HEK293 (cell line): ENCODE results near the gene OBSL1.

Experiments
- CTCF ChIA-PET: fragments of 350-600 bp; formaldehyde crosslinking; extraction: SDS; loops from one replicate; lab custom pipeline; 2021; ENCODE audit warnings: antibody characterized with exemption; lab: Yijun Ruan, JAX
- POLR2A ChIA-PET: fragments of 300-600 bp; formaldehyde crosslinking; extraction: SDS; loops from one replicate; lab custom pipeline; 2020; ENCODE audit warnings: antibody characterized with exemption, inconsistent platforms; lab: Yijun Ruan, JAX
- H3K27ac ChIP-seq: fragments of 200-500 bp; sonication (Bioruptor generic); 2 replicates; pipeline ENCODE4 v1.5.1; 2014; ENCODE audit warnings: low read depth, low read length, control low read depth, inconsistent platforms; ENCODE audit errors: extremely low read depth
- H3K36me3 ChIP-seq, 2 experiments: fragments of 200-500 bp in 1 of 2; sonication (Bioruptor generic) in 1 of 2; 1 replicate in 1 of 2; 2 replicates in 1 of 2; pipeline ENCODE4 v1.5.1; 2014 to 2017; ENCODE audit warnings: inconsistent platforms in 2 of 2, low read length in 2 of 2; ENCODE audit not compliant: control insufficient read depth in 2 of 2, insufficient read depth in 1 of 2
- H3K4me1 ChIP-seq: fragments of 200-500 bp; sonication (Bioruptor generic); 2 replicates; pipeline ENCODE4 v1.5.1; 2014; ENCODE audit warnings: mild to moderate bottlenecking, low read length, inconsistent platforms; ENCODE audit not compliant: control insufficient read depth, insufficient read depth
- H3K4me3 ChIP-seq: 2 replicates; pipeline ENCODE4 v1.5.1; 2011; ENCODE audit warnings: low read depth, mild to moderate bottlenecking, control low read depth, low read length, moderate library complexity
- H3K9me3 ChIP-seq: fragments of 200-500 bp; sonication (Bioruptor generic); 2 replicates; pipeline ENCODE4 v1.5.1; 2014; ENCODE audit warnings: low read depth, low read length, inconsistent platforms; ENCODE audit not compliant: control insufficient read depth, insufficient read depth
- EGR2 ChIP-seq: fragments of 450-650 bp; formaldehyde crosslinking; IDR thresholded peaks from 2 replicates; pipeline ENCODE4 v1.5.1; 2016; ENCODE audit warnings: low read depth, missing biosample characterization, missing genetic modification characterization
- GLIS1 ChIP-seq: fragments of 450-650 bp; formaldehyde crosslinking; IDR thresholded peaks from 2 replicates; pipeline ENCODE4 v1.5.1; 2016; ENCODE audit warnings: missing biosample characterization, missing genetic modification characterization
- GLIS2 ChIP-seq: fragments of 450-650 bp; formaldehyde crosslinking; IDR thresholded peaks from 2 replicates; pipeline ENCODE4 v1.5.1; 2016; ENCODE audit warnings: missing biosample characterization, missing genetic modification characterization
- IKZF3 ChIP-seq: fragments of 450-650 bp; IDR thresholded peaks from 2 replicates; pipeline ENCODE4 v1.5.0; 2018; ENCODE audit warnings: missing biosample characterization, mild to moderate bottlenecking, missing genetic modification characterization, moderate library complexity
- SP7 ChIP-seq: fragments of 450-650 bp; formaldehyde crosslinking; IDR thresholded peaks from 2 replicates; pipeline ENCODE4 v1.5.1; 2016; ENCODE audit warnings: missing biosample characterization, missing genetic modification characterization
- TCF7L2 ChIP-seq: IDR thresholded peaks from 2 replicates; pipeline ENCODE4 v1.6.1; 2011; ENCODE audit warnings: low read depth, mild to moderate bottlenecking, inconsistent platforms, low read length, moderate library complexity, borderline replicate concordance
- ZBTB17 ChIP-seq: fragments of 450-650 bp; formaldehyde crosslinking; IDR thresholded peaks from 2 replicates; pipeline ENCODE4 v1.5.1; 2016; ENCODE audit warnings: missing biosample characterization, missing genetic modification characterization
- ZBTB48 ChIP-seq: fragments of 450-650 bp; formaldehyde crosslinking; IDR thresholded peaks from 2 replicates; pipeline ENCODE4 v1.5.1; 2016; ENCODE audit warnings: missing biosample characterization, missing genetic modification characterization
- ZFHX2 ChIP-seq: fragments of 450-650 bp; formaldehyde crosslinking; conservative IDR thresholded peaks from 2 replicates; pipeline ENCODE4 v1.5.1; 2016; ENCODE audit warnings: missing biosample characterization, missing genetic modification characterization
- ZFP3 ChIP-seq: fragments of 450-650 bp; formaldehyde crosslinking; IDR thresholded peaks from 2 replicates; pipeline ENCODE4 v1.5.1; 2016; ENCODE audit warnings: low read depth, missing biosample characterization, missing genetic modification characterization
- ZNF2 ChIP-seq: fragments of 450-650 bp; formaldehyde crosslinking; IDR thresholded peaks from 2 replicates; pipeline ENCODE4 v1.5.1; 2016; ENCODE audit warnings: missing biosample characterization, missing genetic modification characterization
- ZNF311 ChIP-seq: fragments of 450-650 bp; formaldehyde crosslinking; IDR thresholded peaks from 2 replicates; pipeline ENCODE4 v1.5.1; 2017; ENCODE audit warnings: missing biosample characterization, missing genetic modification characterization, borderline replicate concordance
- ZNF560 ChIP-seq: fragments of 450-650 bp; formaldehyde crosslinking; IDR thresholded peaks from 2 replicates; pipeline ENCODE4 v1.5.1; 2017; ENCODE audit warnings: missing biosample characterization, missing genetic modification characterization, borderline replicate concordance
- TF ChIP-seq, protein P1 (sequence below): fragments of 450-650 bp; formaldehyde crosslinking; IDR thresholded peaks from 2 replicates; pipeline ENCODE4 v1.5.1; 2016; ENCODE audit warnings: missing biosample characterization, missing genetic modification characterization, borderline replicate concordance
- TF ChIP-seq, protein P2 (sequence below): fragments of 450-650 bp; formaldehyde crosslinking; IDR thresholded peaks from 2 replicates; pipeline ENCODE4 v1.5.1; 2017; ENCODE audit warnings: missing biosample characterization, missing genetic modification characterization
- TF ChIP-seq, protein P3 (sequence below): fragments of 450-650 bp; formaldehyde crosslinking; IDR thresholded peaks from 2 replicates; pipeline ENCODE4 v1.5.1; 2017; ENCODE audit warnings: missing biosample characterization, missing genetic modification characterization
- TF ChIP-seq, protein P4 (sequence below): fragments of 450-650 bp; formaldehyde crosslinking; conservative IDR thresholded peaks from 2 replicates; pipeline ENCODE4 v1.5.1; 2016; ENCODE audit warnings: low read depth, missing biosample characterization, missing genetic modification characterization
- TF ChIP-seq, protein P5 (sequence below): fragments of 450-650 bp; formaldehyde crosslinking; IDR thresholded peaks from 2 replicates; pipeline ENCODE4 v1.5.1; 2016; ENCODE audit warnings: missing biosample characterization, missing genetic modification characterization
- TF ChIP-seq, protein P6 (sequence below): fragments of 450-650 bp; formaldehyde crosslinking; IDR thresholded peaks from 2 replicates; pipeline ENCODE4 v1.5.1; 2016; ENCODE audit warnings: missing biosample characterization, missing genetic modification characterization

Gene OBSL1

DNA sequence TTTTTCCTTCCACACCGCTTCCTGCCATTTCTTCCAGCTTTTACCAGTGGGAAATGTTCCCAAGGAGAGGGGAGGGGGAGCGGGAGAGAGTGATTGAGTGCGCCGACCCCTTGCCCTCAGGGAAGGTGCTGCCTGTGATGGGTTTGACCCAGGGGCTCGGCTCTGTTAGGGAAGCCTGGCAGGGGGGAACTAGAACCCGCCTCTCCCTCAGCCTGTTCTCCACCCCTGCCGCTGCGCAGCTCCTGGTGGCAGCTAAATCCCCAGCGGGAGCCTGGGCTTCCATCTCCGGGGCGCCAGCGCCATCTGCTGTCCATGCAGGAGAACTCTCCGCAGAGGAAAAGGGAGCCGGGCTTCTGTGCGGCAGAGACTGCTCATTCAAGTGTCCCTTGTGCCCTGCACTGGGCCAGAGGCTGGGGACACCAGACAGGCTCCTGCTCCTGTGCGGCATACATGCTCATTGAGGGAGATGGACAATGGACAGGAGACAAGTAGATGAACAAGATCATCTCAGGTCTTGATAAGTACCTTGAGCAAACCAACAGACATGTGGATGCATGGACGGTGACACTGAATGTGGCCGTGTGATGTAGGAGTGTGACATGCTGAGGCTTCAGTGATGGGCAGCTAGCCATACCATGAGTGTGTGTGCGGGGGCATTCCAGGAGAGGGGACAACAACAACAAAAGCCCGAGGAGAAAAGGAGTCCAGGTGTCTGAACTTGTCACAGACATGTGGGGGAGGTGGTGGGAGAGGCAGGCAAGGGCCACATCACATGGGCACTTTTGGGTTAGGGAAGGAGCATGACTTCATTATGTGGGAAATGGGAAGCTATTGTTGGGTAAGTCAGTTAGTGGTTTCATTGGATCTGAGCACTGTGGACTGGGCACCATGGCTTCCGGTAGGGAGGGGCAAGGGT is 41.0 kb downstream of the OBSL1 start:
- no peaks in the 10 kb centered on the region for H3K4me1 ChIP-seq
- H3K36me3 ChIP-seq: no peaks in the 10 kb centered on the region
- ChIA-PET POLR2A (interaction anchor here (0.8 to 1.4 kb wide), 5 partner anchors 20 to 126 kb away, joined by 3 to 8 read pairs (median 4); partner anchors contain the start of gene GMPPA), CTCF (interaction anchor here (0.6 to 9.7 kb wide), 67 partner anchors 10 to 870 kb away, joined by 3 to 252 read pairs (median 4); partner anchors contain the start of genes ASIC4, CHPF, DNPEP and GMPPA)
- no peak overlapping the region for H3K4me3 ChIP-seq
- H3K27ac ChIP-seq: no peak overlapping the region
- H3K9me3 ChIP-seq: no peaks in the 10 kb centered on the region
- TF ChIP-seq, protein P1, sequence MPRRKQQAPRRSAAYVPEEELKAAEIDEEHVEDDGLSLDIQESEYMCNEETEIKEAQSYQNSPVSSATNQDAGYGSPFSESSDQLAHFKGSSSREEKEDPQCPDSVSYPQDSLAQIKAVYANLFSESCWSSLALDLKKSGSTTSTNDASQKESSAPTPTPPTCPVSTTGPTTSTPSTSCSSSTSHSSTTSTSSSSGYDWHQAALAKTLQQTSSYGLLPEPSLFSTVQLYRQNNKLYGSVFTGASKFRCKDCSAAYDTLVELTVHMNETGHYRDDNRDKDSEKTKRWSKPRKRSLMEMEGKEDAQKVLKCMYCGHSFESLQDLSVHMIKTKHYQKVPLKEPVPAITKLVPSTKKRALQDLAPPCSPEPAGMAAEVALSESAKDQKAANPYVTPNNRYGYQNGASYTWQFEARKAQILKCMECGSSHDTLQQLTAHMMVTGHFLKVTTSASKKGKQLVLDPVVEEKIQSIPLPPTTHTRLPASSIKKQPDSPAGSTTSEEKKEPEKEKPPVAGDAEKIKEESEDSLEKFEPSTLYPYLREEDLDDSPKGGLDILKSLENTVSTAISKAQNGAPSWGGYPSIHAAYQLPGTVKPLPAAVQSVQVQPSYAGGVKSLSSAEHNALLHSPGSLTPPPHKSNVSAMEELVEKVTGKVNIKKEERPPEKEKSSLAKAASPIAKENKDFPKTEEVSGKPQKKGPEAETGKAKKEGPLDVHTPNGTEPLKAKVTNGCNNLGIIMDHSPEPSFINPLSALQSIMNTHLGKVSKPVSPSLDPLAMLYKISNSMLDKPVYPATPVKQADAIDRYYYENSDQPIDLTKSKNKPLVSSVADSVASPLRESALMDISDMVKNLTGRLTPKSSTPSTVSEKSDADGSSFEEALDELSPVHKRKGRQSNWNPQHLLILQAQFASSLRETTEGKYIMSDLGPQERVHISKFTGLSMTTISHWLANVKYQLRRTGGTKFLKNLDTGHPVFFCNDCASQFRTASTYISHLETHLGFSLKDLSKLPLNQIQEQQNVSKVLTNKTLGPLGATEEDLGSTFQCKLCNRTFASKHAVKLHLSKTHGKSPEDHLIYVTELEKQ: no peak
- TF ChIP-seq GLIS1 (peak; percentile 92), ZFP3 (tag by site-specific recombination) (no peak), GLIS2 (peak; percentile 84), ZNF560 (tag by site-specific recombination) (no peak), ZBTB48 (tag by site-specific recombination) (peak; percentile 42; the same call in 1 of the 2 replicates), ZNF2 (tag by site-specific recombination) (0 out of 2 replicates have a peak, but pooled peaks have one; percentile 48), EGR2 (tag by site-specific recombination) (peak; percentile 56; the same call in 1 of the 2 replicates), ZFHX2 (peak; percentile 60), SP7 (0 out of 2 replicates have a peak, but pooled peaks have one; percentile 15), IKZF3 (tag by site-specific recombination) (peak; percentile 75), TCF7L2 (no peak), ZNF311 (no peak), ZBTB17 (peak; percentile 72)
- TF ChIP-seq, protein P2, sequence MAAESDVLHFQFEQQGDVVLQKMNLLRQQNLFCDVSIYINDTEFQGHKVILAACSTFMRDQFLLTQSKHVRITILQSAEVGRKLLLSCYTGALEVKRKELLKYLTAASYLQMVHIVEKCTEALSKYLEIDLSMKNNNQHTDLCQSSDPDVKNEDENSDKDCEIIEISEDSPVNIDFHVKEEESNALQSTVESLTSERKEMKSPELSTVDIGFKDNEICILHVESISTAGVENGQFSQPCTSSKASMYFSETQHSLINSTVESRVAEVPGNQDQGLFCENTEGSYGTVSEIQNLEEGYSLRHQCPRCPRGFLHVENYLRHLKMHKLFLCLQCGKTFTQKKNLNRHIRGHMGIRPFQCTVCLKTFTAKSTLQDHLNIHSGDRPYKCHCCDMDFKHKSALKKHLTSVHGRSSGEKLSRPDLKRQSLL: no peak
- TF ChIP-seq, protein P3, sequence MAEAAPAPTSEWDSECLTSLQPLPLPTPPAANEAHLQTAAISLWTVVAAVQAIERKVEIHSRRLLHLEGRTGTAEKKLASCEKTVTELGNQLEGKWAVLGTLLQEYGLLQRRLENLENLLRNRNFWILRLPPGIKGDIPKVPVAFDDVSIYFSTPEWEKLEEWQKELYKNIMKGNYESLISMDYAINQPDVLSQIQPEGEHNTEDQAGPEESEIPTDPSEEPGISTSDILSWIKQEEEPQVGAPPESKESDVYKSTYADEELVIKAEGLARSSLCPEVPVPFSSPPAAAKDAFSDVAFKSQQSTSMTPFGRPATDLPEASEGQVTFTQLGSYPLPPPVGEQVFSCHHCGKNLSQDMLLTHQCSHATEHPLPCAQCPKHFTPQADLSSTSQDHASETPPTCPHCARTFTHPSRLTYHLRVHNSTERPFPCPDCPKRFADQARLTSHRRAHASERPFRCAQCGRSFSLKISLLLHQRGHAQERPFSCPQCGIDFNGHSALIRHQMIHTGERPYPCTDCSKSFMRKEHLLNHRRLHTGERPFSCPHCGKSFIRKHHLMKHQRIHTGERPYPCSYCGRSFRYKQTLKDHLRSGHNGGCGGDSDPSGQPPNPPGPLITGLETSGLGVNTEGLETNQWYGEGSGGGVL (tag by site-specific recombination): peak; percentile 72
- TF ChIP-seq, protein P4, sequence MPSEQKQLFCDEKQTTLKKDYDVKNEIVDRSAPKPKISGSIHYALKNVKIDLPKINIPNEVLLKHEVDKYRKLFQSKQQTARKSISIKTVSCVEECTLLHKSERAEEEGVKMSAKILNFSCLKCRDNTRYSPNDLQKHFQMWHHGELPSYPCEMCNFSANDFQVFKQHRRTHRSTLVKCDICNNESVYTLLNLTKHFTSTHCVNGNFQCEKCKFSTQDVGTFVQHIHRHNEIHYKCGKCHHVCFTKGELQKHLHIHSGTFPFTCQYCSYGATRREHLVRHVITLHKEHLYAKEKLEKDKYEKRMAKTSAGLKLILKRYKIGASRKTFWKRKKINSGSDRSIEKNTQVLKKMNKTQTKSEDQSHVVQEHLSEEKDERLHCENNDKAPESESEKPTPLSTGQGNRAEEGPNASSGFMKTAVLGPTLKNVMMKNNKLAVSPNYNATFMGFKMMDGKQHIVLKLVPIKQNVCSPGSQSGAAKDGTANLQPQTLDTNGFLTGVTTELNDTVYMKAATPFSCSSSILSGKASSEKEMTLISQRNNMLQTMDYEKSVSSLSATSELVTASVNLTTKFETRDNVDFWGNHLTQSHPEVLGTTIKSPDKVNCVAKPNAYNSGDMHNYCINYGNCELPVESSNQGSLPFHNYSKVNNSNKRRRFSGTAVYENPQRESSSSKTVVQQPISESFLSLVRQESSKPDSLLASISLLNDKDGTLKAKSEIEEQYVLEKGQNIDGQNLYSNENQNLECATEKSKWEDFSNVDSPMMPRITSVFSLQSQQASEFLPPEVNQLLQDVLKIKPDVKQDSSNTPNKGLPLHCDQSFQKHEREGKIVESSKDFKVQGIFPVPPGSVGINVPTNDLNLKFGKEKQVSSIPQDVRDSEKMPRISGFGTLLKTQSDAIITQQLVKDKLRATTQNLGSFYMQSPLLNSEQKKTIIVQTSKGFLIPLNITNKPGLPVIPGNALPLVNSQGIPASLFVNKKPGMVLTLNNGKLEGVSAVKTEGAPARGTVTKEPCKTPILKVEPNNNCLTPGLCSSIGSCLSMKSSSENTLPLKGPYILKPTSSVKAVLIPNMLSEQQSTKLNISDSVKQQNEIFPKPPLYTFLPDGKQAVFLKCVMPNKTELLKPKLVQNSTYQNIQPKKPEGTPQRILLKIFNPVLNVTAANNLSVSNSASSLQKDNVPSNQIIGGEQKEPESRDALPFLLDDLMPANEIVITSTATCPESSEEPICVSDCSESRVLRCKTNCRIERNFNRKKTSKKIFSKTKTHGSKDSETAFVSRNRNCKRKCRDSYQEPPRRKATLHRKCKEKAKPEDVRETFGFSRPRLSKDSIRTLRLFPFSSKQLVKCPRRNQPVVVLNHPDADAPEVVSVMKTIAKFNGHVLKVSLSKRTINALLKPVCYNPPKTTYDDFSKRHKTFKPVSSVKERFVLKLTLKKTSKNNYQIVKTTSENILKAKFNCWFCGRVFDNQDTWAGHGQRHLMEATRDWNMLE (tag by site-specific recombination): no peak
- TF ChIP-seq, protein P5, sequence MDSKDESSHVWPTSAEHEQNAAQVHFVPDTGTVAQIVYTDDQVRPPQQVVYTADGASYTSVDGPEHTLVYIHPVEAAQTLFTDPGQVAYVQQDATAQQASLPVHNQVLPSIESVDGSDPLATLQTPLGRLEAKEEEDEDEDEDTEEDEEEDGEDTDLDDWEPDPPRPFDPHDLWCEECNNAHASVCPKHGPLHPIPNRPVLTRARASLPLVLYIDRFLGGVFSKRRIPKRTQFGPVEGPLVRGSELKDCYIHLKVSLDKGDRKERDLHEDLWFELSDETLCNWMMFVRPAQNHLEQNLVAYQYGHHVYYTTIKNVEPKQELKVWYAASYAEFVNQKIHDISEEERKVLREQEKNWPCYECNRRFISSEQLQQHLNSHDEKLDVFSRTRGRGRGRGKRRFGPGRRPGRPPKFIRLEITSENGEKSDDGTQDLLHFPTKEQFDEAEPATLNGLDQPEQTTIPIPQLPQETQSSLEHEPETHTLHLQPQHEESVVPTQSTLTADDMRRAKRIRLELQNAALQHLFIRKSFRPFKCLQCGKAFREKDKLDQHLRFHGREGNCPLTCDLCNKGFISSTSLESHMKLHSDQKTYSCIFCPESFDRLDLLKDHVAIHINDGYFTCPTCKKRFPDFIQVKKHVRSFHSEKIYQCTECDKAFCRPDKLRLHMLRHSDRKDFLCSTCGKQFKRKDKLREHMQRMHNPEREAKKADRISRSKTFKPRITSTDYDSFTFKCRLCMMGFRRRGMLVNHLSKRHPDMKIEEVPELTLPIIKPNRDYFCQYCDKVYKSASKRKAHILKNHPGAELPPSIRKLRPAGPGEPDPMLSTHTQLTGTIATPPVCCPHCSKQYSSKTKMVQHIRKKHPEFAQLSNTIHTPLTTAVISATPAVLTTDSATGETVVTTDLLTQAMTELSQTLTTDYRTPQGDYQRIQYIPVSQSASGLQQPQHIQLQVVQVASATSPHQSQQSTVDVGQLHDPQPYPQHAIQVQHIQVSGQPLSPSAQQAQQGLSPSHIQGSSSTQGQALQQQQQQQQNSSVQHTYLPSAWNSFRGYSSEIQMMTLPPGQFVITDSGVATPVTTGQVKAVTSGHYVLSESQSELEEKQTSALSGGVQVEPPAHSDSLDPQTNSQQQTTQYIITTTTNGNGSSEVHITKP (tag by site-specific recombination): peak; percentile 62
- TF ChIP-seq, protein P6, sequence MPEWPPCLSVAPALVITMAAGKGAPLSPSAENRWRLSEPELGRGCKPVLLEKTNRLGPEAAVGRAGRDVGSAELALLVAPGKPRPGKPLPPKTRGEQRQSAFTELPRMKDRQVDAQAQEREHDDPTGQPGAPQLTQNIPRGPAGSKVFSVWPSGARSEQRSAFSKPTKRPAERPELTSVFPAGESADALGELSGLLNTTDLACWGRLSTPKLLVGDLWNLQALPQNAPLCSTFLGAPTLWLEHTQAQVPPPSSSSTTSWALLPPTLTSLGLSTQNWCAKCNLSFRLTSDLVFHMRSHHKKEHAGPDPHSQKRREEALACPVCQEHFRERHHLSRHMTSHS (tag by site-specific recombination): no peak
